ENCODE measurements around the gene SUV39H2.
"Not testable (repeated sequence)": the region's sequence is repeated elsewhere in the genome, so short reads cannot be mapped to it uniquely, and the experiment has no call there.

The SUV39H2 gene

GRCh38 chr10:14925268-14925667, 46.6 kb downstream of the SUV39H2 start:
- in situ Hi-C loops (cut with MboI; ENCODE audit: low pct_unique_long_range_greater_than_20kb, low sequenced_read_pairs, unreplicated experiment): no loop called here
- TF ChIP-seq CTCF (IDR thresholded peaks at IDR 0.05; ENCODE audit: extremely low read depth, insufficient read depth, missing control alignments): no peak
- DNase-seq (ENCODE audit: low spot score): no peak

GRCh38 chr10:14926061-14926470, 47.4 kb downstream of the SUV39H2 start:
- no peak for TF ChIP-seq CTCF (IDR thresholded peaks at IDR 0.05; ENCODE audit: extremely low read depth, insufficient read depth, missing control alignments)
- in situ Hi-C loops (cut with MboI; ENCODE audit: low pct_unique_long_range_greater_than_20kb, low sequenced_read_pairs, unreplicated experiment): no loop called here
- no peak for DNase-seq (ENCODE audit: low spot score)

DNA sequence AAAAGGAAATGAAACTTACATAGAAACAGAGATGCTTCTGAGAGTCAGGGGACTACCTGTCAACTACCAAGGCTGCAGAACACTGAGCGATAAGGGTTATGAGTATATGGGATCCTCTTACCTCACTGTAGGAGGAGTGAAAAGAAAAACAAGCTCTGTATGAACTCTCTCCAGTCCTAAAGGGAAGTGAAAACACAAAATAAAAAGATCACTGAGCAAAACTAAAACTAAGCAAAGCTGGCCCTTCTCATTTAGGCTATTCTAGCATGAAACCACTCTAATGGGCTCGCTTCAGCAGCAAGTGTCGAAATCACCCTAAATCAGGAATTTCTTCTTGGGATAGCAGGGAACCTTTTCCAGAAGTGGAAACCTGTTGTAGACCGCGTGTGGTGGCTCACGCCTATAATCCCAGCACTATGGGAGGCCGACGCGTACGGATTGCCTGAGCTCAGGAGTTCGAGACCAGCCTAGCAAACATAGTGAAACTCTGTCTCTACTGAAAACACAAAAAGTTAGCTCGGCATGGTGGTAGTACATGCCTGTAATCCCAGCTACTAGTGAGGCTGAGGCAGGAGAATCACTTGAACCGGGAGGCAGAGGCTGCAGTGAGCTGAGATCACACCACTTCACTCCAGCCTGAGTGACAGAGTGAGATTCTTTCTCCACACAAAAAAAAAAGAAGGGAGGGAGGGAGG, 48.2 kb downstream of the SUV39H2 start:
- DNase-seq (ENCODE audit: low spot score): peak; percentile 82
- in situ Hi-C loops (cut with MboI; ENCODE audit: low pct_unique_long_range_greater_than_20kb, low sequenced_read_pairs, unreplicated experiment): no loop called here

DNA sequence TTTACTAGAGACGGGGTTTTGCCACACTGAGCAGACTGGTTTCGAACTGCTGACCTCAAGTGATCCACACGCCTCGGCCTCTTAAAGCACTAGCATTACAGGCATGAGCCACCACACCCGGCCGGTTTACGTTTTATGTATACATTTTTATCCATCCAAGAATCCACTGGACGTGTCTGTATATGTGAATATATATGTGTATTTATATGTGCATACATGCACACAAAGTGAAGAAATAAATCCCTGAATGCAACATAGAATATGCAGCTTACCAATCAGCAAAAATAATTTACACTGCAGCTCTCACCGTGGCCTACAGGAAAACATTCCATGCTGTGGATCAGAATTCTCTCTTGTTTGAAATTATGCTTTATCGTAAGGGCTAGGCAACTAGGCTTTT, 51.9 kb downstream of the SUV39H2 start:
- TF ChIP-seq CTCF (IDR thresholded peaks at IDR 0.05; ENCODE audit: extremely low read depth, insufficient read depth, missing control alignments): no peak
- in situ Hi-C loops (cut with MboI; ENCODE audit: low pct_unique_long_range_greater_than_20kb, low sequenced_read_pairs, unreplicated experiment): no loop called here
- no peak for DNase-seq (ENCODE audit: low spot score)

More for the DNA sequence above, 48.2 kb downstream of the SUV39H2 start:
- no peak for TF ChIP-seq CTCF (IDR thresholded peaks at IDR 0.05; ENCODE audit: extremely low read depth, insufficient read depth, missing control alignments)

DNA sequence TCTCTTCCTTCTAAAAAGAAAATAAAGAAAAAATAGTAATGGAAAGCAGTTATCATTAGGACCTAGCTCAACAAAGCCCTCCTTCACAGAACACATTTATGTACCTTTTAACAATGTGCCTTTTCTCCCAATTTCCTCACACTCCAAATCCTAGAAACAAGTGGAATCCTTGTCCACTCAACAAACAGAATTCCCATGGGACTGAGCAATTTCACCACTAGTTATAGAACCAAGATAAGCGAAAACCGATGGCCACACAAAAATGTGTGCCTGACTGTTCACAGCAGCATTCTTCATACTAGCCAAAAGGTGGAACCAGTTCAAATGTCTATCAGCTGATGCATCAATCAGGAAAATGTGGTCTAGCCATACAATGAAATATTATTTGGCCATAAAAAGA, 57.9 kb downstream of the SUV39H2 start:
- in situ Hi-C loops (cut with MboI; ENCODE audit: low pct_unique_long_range_greater_than_20kb, low sequenced_read_pairs, unreplicated experiment): no loop called here
- no peak for TF ChIP-seq CTCF (IDR thresholded peaks at IDR 0.05; ENCODE audit: extremely low read depth, insufficient read depth, missing control alignments)
- DNase-seq (ENCODE audit: low spot score): no peak

GRCh38 chr10:14938971-14939370, 60.3 kb downstream of the SUV39H2 start:
- in situ Hi-C loops (cut with MboI; ENCODE audit: low pct_unique_long_range_greater_than_20kb, low sequenced_read_pairs, unreplicated experiment); DNase-seq (ENCODE audit: low spot score): not testable (repeated sequence)

- DNase-seq (ENCODE audit: low spot score); in situ Hi-C loops (cut with MboI; ENCODE audit: low pct_unique_long_range_greater_than_20kb, low sequenced_read_pairs, unreplicated experiment): not testable (repeated sequence)
Observed at GRCh38 chr10:14942147-14942949, 63.7 kb downstream of the SUV39H2 start.

DNA sequence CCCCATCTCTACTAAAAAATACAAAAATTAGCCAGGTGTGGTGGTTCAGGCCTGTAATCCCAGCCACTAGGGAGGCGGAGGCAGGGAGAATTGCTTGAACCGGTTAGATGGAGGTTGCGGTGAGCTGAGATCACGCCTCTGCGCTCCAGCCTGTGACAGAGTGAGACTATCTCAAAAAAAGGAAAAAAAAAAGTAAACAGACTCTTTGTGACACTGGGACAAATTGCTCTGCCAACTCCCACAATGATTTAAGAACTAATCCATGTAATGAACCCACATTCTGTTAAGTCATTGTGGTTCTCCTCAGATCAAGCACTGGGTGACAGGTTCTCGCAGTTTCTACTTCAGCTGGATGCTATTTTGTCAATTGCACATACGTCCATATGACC, 64.3 kb downstream of the SUV39H2 start:
- in situ Hi-C loops (cut with MboI; ENCODE audit: low pct_unique_long_range_greater_than_20kb, low sequenced_read_pairs, unreplicated experiment); DNase-seq (ENCODE audit: low spot score): not testable (repeated sequence)
